HEK293 (cell line): ENCODE results near the gene RPS6KB2.

Experiments
- CTCF ChIA-PET: fragments of 350-600 bp; formaldehyde crosslinking; extraction: SDS; loops from one replicate; lab custom pipeline; 2021; ENCODE audit warnings: antibody characterized with exemption; lab: Yijun Ruan, JAX
- POLR2A ChIA-PET: fragments of 300-600 bp; formaldehyde crosslinking; extraction: SDS; loops from one replicate; lab custom pipeline; 2020; ENCODE audit warnings: antibody characterized with exemption, inconsistent platforms; lab: Yijun Ruan, JAX
- H3K27ac ChIP-seq: fragments of 200-500 bp; sonication (Bioruptor generic); 2 replicates; pipeline ENCODE4 v1.5.1; 2014; ENCODE audit warnings: low read depth, low read length, control low read depth, inconsistent platforms; ENCODE audit errors: extremely low read depth
- H3K36me3 ChIP-seq, 2 experiments: fragments of 200-500 bp in 1 of 2; sonication (Bioruptor generic) in 1 of 2; 1 replicate in 1 of 2; 2 replicates in 1 of 2; pipeline ENCODE4 v1.5.1; 2014 to 2017; ENCODE audit warnings: inconsistent platforms in 2 of 2, low read length in 2 of 2; ENCODE audit not compliant: control insufficient read depth in 2 of 2, insufficient read depth in 1 of 2
- H3K4me1 ChIP-seq: fragments of 200-500 bp; sonication (Bioruptor generic); 2 replicates; pipeline ENCODE4 v1.5.1; 2014; ENCODE audit warnings: mild to moderate bottlenecking, low read length, inconsistent platforms; ENCODE audit not compliant: control insufficient read depth, insufficient read depth
- H3K4me3 ChIP-seq: 2 replicates; pipeline ENCODE4 v1.5.1; 2011; ENCODE audit warnings: low read depth, mild to moderate bottlenecking, control low read depth, low read length, moderate library complexity
- H3K9me3 ChIP-seq: fragments of 200-500 bp; sonication (Bioruptor generic); 2 replicates; pipeline ENCODE4 v1.5.1; 2014; ENCODE audit warnings: low read depth, low read length, inconsistent platforms; ENCODE audit not compliant: control insufficient read depth, insufficient read depth
- BCL11B ChIP-seq: fragments of 450-650 bp; formaldehyde crosslinking; IDR thresholded peaks from 2 replicates; pipeline ENCODE4 v1.5.1; 2016; ENCODE audit warnings: low read depth, missing biosample characterization, missing genetic modification characterization
- HIC1 ChIP-seq: fragments of 450-650 bp; formaldehyde crosslinking; IDR thresholded peaks from 2 replicates; pipeline ENCODE4 v1.5.1; 2016; ENCODE audit warnings: missing biosample characterization, missing genetic modification characterization
- HOXD13 ChIP-seq: sonication (generic); formaldehyde crosslinking; IDR thresholded peaks from 2 replicates; pipeline ENCODE4 v1.8.0; 2022; ENCODE audit warnings: missing genetic modification reagents, borderline replicate concordance
- MEIS1 ChIP-seq: sonication (generic); formaldehyde crosslinking; IDR thresholded peaks from 2 replicates; pipeline ENCODE4 v1.8.1; 2022; ENCODE audit warnings: missing genetic modification reagents, mild to moderate bottlenecking, borderline replicate concordance
- OSR2 ChIP-seq: fragments of 450-650 bp; formaldehyde crosslinking; IDR thresholded peaks from 2 replicates; pipeline ENCODE4 v1.5.1; 2016; ENCODE audit warnings: missing biosample characterization, missing genetic modification characterization
- SCRT1 ChIP-seq: fragments of 450-650 bp; formaldehyde crosslinking; IDR thresholded peaks from 2 replicates; pipeline ENCODE4 v1.5.1; 2016; ENCODE audit warnings: missing biosample characterization, missing genetic modification characterization, borderline replicate concordance
- TSHZ1 ChIP-seq: fragments of 450-650 bp; formaldehyde crosslinking; IDR thresholded peaks from 2 replicates; pipeline ENCODE4 v1.5.1; 2016; ENCODE audit warnings: missing biosample characterization, missing genetic modification characterization, borderline replicate concordance
- YY2 ChIP-seq: fragments of 450-650 bp; formaldehyde crosslinking; IDR thresholded peaks from 2 replicates; pipeline ENCODE4 v1.5.1; 2016; ENCODE audit warnings: missing biosample characterization, missing genetic modification characterization
- ZNF112 ChIP-seq: fragments of 450-650 bp; formaldehyde crosslinking; IDR thresholded peaks from 2 replicates; pipeline ENCODE4 v1.5.0; 2017; ENCODE audit warnings: missing biosample characterization, missing genetic modification characterization
- ZNF148 ChIP-seq: fragments of 450-650 bp; formaldehyde crosslinking; IDR thresholded peaks from 2 replicates; pipeline ENCODE4 v1.5.0; 2017; ENCODE audit warnings: missing biosample characterization, missing genetic modification characterization, borderline replicate concordance
- ZNF157 ChIP-seq: fragments of 450-650 bp; formaldehyde crosslinking; IDR thresholded peaks from 2 replicates; pipeline ENCODE4 v1.5.1; 2016; ENCODE audit warnings: missing biosample characterization, missing genetic modification characterization
- ZNF324 ChIP-seq: fragments of 450-650 bp; formaldehyde crosslinking; IDR thresholded peaks from 2 replicates; pipeline ENCODE4 v1.5.1; 2016; ENCODE audit warnings: missing biosample characterization, missing genetic modification characterization
- ZNF366 ChIP-seq: fragments of 450-650 bp; formaldehyde crosslinking; conservative IDR thresholded peaks from 2 replicates; pipeline ENCODE4 v1.5.1; 2016; ENCODE audit warnings: missing biosample characterization, missing genetic modification characterization
- ZNF449 ChIP-seq: fragments of 450-650 bp; formaldehyde crosslinking; IDR thresholded peaks from 2 replicates; pipeline ENCODE4 v1.5.1; 2017; ENCODE audit warnings: missing biosample characterization, mild to moderate bottlenecking, missing genetic modification characterization, moderate library complexity
- ZNF555 ChIP-seq: fragments of 450-650 bp; formaldehyde crosslinking; conservative IDR thresholded peaks from 2 replicates; pipeline ENCODE4 v1.5.1; 2017; ENCODE audit warnings: missing biosample characterization, mild to moderate bottlenecking, missing genetic modification characterization, inconsistent platforms
- ZNF654 ChIP-seq: fragments of 450-650 bp; formaldehyde crosslinking; IDR thresholded peaks from 2 replicates; pipeline ENCODE4 v1.5.1; 2016; ENCODE audit warnings: low read depth, missing biosample characterization, missing genetic modification characterization
- ZSCAN23 ChIP-seq: fragments of 450-650 bp; formaldehyde crosslinking; IDR thresholded peaks from 2 replicates; pipeline ENCODE4 v1.5.1; 2016; ENCODE audit warnings: missing biosample characterization, missing genetic modification characterization
- TF ChIP-seq, protein P1 (sequence below): fragments of 450-650 bp; formaldehyde crosslinking; IDR thresholded peaks from 2 replicates; pipeline ENCODE4 v1.5.1; 2017; ENCODE audit warnings: missing biosample characterization, missing genetic modification characterization
- TF ChIP-seq, protein P2 (sequence below): fragments of 450-650 bp; formaldehyde crosslinking; IDR thresholded peaks from 2 replicates; pipeline ENCODE4 v1.5.1; 2016; ENCODE audit warnings: missing biosample characterization, missing genetic modification characterization, low read depth
- TF ChIP-seq, protein P3 (sequence below): fragments of 450-650 bp; formaldehyde crosslinking; IDR thresholded peaks from 2 replicates; pipeline ENCODE4 v1.5.1; 2016; ENCODE audit warnings: missing biosample characterization, missing genetic modification characterization

Gene RPS6KB2

GRCh38 chr11:67387518-67387917 is 40.8 kb upstream of the RPS6KB2 start (continued):
- TF ChIP-seq SCRT1 (tag by site-specific recombination) (no peak), ZNF366 (tag by site-specific recombination) (no peak), ZNF449 (tag by site-specific recombination) (no peak)

DNA sequence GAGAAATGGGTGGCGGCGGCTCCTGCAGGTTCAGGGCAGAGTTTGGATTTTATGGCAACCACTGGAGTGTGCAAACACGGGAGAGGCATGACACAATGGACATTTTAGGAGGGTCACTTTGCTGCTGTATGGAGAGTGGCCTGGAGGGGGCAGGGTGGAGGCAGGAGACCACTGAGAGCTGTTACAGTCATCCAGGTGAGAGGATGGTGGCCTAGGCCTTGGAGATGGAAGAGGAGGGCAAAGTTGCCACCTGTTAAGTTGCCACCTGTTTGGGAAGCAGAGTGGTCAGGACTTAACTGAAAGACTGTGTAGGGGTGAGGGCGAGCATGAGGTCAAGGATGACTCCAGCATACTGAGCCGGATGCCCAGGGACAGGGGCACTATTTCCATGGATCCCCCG is 38.8 kb upstream of the RPS6KB2 start:
- peaks cover 0 to 13% of the 10 kb centered on the region in 2 experiments; a peak in 1 of 3 replicates for H3K36me3 ChIP-seq
- CTCF ChIA-PET: interaction anchor here (0.5 to 25.6 kb wide), 9 partner anchors 8 to 80 kb away, joined by 3 to 898 read pairs (median 4); partner anchors contain the start of genes CLCF1, POLD4, PPP1CA and TMEM134
- H3K9me3 ChIP-seq: no peaks in the 10 kb centered on the region
- POLR2A ChIA-PET: interaction anchor here (1.0 to 1.9 kb wide), 2 partner anchors 12 to 43 kb away, joined by 3 to 9 read pairs; partner anchors contain the start of gene PPP1CA
- H3K27ac ChIP-seq: no peak overlapping the region
- H3K4me1 ChIP-seq: 0 out of 2 replicates have a peak, but pooled peaks cover 3% of the 10 kb centered on the region
- no peak overlapping the region for H3K4me3 ChIP-seq
- no peak for TF ChIP-seq ZNF112 (tag by site-specific recombination)
- TF ChIP-seq MEIS1 (CRISPR knock-in tag): no peak
- no peak for TF ChIP-seq BCL11B (tag by site-specific recombination)
- TF ChIP-seq, protein P1, sequence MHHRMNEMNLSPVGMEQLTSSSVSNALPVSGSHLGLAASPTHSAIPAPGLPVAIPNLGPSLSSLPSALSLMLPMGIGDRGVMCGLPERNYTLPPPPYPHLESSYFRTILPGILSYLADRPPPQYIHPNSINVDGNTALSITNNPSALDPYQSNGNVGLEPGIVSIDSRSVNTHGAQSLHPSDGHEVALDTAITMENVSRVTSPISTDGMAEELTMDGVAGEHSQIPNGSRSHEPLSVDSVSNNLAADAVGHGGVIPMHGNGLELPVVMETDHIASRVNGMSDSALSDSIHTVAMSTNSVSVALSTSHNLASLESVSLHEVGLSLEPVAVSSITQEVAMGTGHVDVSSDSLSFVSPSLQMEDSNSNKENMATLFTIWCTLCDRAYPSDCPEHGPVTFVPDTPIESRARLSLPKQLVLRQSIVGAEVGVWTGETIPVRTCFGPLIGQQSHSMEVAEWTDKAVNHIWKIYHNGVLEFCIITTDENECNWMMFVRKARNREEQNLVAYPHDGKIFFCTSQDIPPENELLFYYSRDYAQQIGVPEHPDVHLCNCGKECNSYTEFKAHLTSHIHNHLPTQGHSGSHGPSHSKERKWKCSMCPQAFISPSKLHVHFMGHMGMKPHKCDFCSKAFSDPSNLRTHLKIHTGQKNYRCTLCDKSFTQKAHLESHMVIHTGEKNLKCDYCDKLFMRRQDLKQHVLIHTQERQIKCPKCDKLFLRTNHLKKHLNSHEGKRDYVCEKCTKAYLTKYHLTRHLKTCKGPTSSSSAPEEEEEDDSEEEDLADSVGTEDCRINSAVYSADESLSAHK: no peak
- TF ChIP-seq ZNF324 (tag by site-specific recombination): no peak
- TF ChIP-seq OSR2 (tag by site-specific recombination): no peak
- TF ChIP-seq, protein P2, sequence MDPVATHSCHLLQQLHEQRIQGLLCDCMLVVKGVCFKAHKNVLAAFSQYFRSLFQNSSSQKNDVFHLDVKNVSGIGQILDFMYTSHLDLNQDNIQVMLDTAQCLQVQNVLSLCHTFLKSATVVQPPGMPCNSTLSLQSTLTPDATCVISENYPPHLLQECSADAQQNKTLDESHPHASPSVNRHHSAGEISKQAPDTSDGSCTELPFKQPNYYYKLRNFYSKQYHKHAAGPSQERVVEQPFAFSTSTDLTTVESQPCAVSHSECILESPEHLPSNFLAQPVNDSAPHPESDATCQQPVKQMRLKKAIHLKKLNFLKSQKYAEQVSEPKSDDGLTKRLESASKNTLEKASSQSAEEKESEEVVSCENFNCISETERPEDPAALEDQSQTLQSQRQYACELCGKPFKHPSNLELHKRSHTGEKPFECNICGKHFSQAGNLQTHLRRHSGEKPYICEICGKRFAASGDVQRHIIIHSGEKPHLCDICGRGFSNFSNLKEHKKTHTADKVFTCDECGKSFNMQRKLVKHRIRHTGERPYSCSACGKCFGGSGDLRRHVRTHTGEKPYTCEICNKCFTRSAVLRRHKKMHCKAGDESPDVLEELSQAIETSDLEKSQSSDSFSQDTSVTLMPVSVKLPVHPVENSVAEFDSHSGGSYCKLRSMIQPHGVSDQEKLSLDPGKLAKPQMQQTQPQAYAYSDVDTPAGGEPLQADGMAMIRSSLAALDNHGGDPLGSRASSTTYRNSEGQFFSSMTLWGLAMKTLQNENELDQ (tag by site-specific recombination): no peak
- TF ChIP-seq ZNF555: no peak
- peak; percentile 65 for TF ChIP-seq HIC1 (tag by site-specific recombination)
- TF ChIP-seq ZNF157: no peak
- TF ChIP-seq HOXD13: no peak
- TF ChIP-seq TSHZ1 (tag by site-specific recombination): no peak
- TF ChIP-seq ZSCAN23 (tag by site-specific recombination): no peak
- TF ChIP-seq, protein P3, sequence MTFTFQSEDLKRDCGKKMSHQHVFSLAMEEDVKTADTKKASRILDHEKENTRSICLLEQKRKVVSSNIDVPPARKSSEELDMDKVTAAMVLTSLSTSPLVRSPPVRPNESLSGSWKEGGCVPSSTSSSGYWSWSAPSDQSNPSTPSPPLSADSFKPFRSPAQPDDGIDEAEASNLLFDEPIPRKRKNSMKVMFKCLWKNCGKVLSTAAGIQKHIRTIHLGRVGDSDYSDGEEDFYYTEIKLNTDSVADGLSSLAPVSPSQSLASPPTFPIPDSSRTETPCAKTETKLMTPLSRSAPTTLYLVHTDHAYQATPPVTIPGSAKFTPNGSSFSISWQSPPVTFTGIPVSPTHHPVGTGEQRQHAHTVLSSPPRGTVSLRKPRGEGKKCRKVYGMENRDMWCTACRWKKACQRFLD (tag by site-specific recombination): no peak
- TF ChIP-seq YY2 (tag by site-specific recombination): no peak
- TF ChIP-seq ZNF148 (tag by site-specific recombination): no peak
- TF ChIP-seq ZNF654: 0 out of 2 replicates have a peak, but pooled peaks have one; percentile 16
